ENCODE measurements around the gene CERS1. TPM values are rescaled to one million over a fixed set of nuclear protein-coding genes. Genes with fewer than 3 reads are reported as not detected.

CERS1 gene
- total and polyA plus RNA-seq, 10 of the 15 experiments (the other 5 are each of a cell fraction or from before 2014, with no cell fraction given), result 0.19 TPM; not detected in 9

DNA sequence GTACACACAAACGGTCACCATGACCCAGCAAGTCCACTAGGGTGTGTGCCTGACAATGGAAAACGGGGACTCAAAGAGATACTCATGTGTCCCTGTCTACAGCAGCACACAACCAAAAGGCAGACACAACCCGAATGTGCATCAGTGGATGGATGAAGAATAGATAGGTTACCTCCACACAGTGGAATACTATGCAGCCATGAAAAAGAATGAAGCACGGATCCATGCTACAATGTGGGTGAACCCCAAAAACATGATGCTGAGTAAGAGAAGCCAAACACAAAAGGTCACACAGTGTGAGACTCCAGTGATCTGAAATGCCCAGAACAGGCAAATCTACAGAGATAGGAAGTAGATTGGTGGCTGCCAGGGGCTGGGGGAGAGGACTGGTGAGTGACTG lies 9.0 kb downstream of the CERS1 start:
- BruUV-seq (replicated peaks), result no TSS peak
- CTCF ChIA-PET, result no interaction called here
- RAD21 ChIA-PET (ENCODE audit: unreplicated experiment), result no interaction called here
- FAIRE-seq (no peak), ATAC-seq (no peak), DNase-seq (ENCODE audit: low read depth, low spot score) (no peak)
- no peaks in the 10 kb centered on the region for H3K27me3 ChIP-seq (replicated peaks in 1 of 2; ENCODE audit: control insufficient read depth in 2 of 2, insufficient read depth in 2 of 2, low read length in 1 of 2)
- H3K36me3 ChIP-seq (ENCODE audit: control insufficient read depth in 2 of 2, insufficient read depth in 2 of 2, low read length in 1 of 2), result no peaks in the 10 kb centered on the region
- no peak overlapping the region for H3K27ac ChIP-seq (ENCODE audit: control insufficient read depth, insufficient read depth)
- SMC1A ChIA-PET (ENCODE audit: uncharacterized antibody, unreplicated experiment), result no interaction called here
- no peak overlapping the region for H3K4me2 ChIP-seq (ENCODE audit: control insufficient read depth, insufficient read depth)
- no peaks in the 10 kb centered on the region for H3K79me2 ChIP-seq (ENCODE audit: control insufficient read depth, insufficient read depth, low read length)
- in situ Hi-C loops (cut with MboI) (no loop called here), intact Hi-C loops (cut with micrococcal nuclease; ENCODE audit: unreplicated experiment) (no loop called here)
- WGBS (ENCODE audit: insufficient coverage, insufficient replicate concordance, low lambda C conversion rate, missing lambda C conversion rate), result 35% methylated on average over 4 of the region's 4 CpGs
- TF ChIP-seq NRF1 (conservative IDR thresholded peaks at IDR 0.05; ENCODE audit: low read depth, low read length) (no peak), ZSCAN29 (IDR thresholded peaks at IDR 0.05) (no peak), EP300 (IDR thresholded peaks at IDR 0.05; ENCODE audit: borderline replicate concordance in 1 of 2, control insufficient read depth in 1 of 2, low read depth in 2 of 2, low read length in 2 of 2) (no peak), TARDBP (IDR thresholded peaks at IDR 0.05; ENCODE audit: borderline replicate concordance) (no peak)
- TF ChIP-seq, protein P1, sequence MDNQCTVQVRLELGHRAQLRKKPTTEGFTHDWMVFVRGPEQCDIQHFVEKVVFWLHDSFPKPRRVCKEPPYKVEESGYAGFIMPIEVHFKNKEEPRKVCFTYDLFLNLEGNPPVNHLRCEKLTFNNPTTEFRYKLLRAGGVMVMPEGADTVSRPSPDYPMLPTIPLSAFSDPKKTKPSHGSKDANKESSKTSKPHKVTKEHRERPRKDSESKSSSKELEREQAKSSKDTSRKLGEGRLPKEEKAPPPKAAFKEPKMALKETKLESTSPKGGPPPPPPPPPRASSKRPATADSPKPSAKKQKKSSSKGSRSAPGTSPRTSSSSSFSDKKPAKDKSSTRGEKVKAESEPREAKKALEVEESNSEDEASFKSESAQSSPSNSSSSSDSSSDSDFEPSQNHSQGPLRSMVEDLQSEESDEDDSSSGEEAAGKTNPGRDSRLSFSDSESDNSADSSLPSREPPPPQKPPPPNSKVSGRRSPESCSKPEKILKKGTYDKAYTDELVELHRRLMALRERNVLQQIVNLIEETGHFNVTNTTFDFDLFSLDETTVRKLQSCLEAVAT (IDR thresholded peaks at IDR 0.05), result no peak
- TF ChIP-seq, protein P2, sequence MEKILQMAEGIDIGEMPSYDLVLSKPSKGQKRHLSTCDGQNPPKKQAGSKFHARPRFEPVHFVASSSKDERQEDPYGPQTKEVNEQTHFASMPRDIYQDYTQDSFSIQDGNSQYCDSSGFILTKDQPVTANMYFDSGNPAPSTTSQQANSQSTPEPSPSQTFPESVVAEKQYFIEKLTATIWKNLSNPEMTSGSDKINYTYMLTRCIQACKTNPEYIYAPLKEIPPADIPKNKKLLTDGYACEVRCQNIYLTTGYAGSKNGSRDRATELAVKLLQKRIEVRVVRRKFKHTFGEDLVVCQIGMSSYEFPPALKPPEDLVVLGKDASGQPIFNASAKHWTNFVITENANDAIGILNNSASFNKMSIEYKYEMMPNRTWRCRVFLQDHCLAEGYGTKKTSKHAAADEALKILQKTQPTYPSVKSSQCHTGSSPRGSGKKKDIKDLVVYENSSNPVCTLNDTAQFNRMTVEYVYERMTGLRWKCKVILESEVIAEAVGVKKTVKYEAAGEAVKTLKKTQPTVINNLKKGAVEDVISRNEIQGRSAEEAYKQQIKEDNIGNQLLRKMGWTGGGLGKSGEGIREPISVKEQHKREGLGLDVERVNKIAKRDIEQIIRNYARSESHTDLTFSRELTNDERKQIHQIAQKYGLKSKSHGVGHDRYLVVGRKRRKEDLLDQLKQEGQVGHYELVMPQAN (conservative IDR thresholded peaks at IDR 0.05), result no peak
- H3K4me3 ChIP-seq, result no peak overlapping the region
- no peak overlapping the region for H3K9ac ChIP-seq (ENCODE audit: control insufficient read depth, insufficient read depth, low read length)
- H3K4me1 ChIP-seq (ENCODE audit: control insufficient read depth, insufficient read depth, low read length), result no peaks in the 10 kb centered on the region
- H2AFZ ChIP-seq (ENCODE audit: control insufficient read depth, low read depth, low read length), result no peak overlapping the region
- no peaks in the 10 kb centered on the region for H3K9me3 ChIP-seq (replicated peaks; ENCODE audit: control insufficient read depth, insufficient read depth, low read length)
- H4K20me1 ChIP-seq (ENCODE audit: control insufficient read depth, insufficient read depth), result no peaks in the 10 kb centered on the region
- POLR2A ChIA-PET, result no interaction called here
